GM12878 (cell line): ENCODE results near the gene NANOS2. TPM values are rescaled to one million over a fixed set of nuclear protein-coding genes. Genes with fewer than 3 reads are reported as not detected.

Source experiments
- ATAC-seq: fragments of 200-7000 bp; cut with Tn5 transposase; 3 replicates; pipeline ENCODE4 v1.9.1; 2020; ENCODE audit warnings: mild to moderate bottlenecking, moderate library complexity
- BruUV-seq: library from RNA; stranded (reverse); fragments of 400-500 nt; replicated peaks from 2 replicates; lab custom pipeline; 2021; lab: Mats Ljungman, UMichigan
- CTCF ChIA-PET: fragments of 300-600 bp; sonication (Branson Sonifier 250); formaldehyde crosslinking; extraction: SDS; loops from one replicate; lab custom pipeline; 2021; ENCODE audit warnings: inconsistent platforms; lab: Yijun Ruan, JAX
- POLR2A ChIA-PET: fragments of 350-600 bp; formaldehyde crosslinking; extraction: SDS; loops from one replicate; lab custom pipeline; 2021; ENCODE audit warnings: inconsistent platforms; lab: Charles Lee
- RAD21 ChIA-PET: fragments of 300-600 bp; sonication (Branson Sonifier 250); formaldehyde crosslinking; loops from one replicate; lab custom pipeline; 2023; ENCODE audit warnings: antibody characterized with exemption; ENCODE audit not compliant: unreplicated experiment; lab: Charles Lee
- SMC1A ChIA-PET: fragments of 300-600 bp; sonication (Branson Sonifier 250); formaldehyde crosslinking; loops from one replicate; lab custom pipeline; 2023; ENCODE audit not compliant: unreplicated experiment, uncharacterized antibody; lab: Charles Lee
- DNase-seq: peaks from one replicate; pipeline ENCODE4 v3.0.0-alpha.2; 2011; ENCODE audit warnings: low read depth, low spot score
- FAIRE-seq: peaks from 3 replicates; lab custom pipeline; 2011; peaks lifted over from hg19 to GRCh38; lab: Jason Lieb, UNC
- H2AFZ ChIP-seq: 2 replicates; pipeline ENCODE4 v1.6.0; 2011; ENCODE audit warnings: low read depth, low read length, control low read depth; ENCODE audit not compliant: control insufficient read depth
- H3K27ac ChIP-seq: 2 replicates; pipeline ENCODE4 v1.5.1; 2011; ENCODE audit warnings: control low read depth; ENCODE audit not compliant: control insufficient read depth, insufficient read depth
- H3K27me3 ChIP-seq, 2 experiments: replicated peaks in 1 of 2; 2 replicates each; pipeline versions ENCODE4 v1.6.0 to v1.6.1; 2011; ENCODE audit warnings: low read length in 1 of 2; ENCODE audit not compliant: control insufficient read depth in 2 of 2, insufficient read depth in 2 of 2
- H3K36me3 ChIP-seq, 2 experiments: 2 replicates each; pipeline ENCODE4 v1.5.1; 2011; ENCODE audit warnings: low read length in 1 of 2; ENCODE audit not compliant: control insufficient read depth in 2 of 2, insufficient read depth in 2 of 2
- H3K4me1 ChIP-seq: 2 replicates; pipeline ENCODE4 v1.6.1; 2011; ENCODE audit warnings: mild to moderate bottlenecking, low read length, moderate library complexity, mixed read lengths; ENCODE audit not compliant: control insufficient read depth, insufficient read depth
- H3K4me2 ChIP-seq: 2 replicates; pipeline ENCODE4 v1.6.0; 2011; ENCODE audit warnings: control low read depth; ENCODE audit not compliant: control insufficient read depth, insufficient read depth
- H3K4me3 ChIP-seq: fragments of 200-600 bp; sonication (generic); 2 replicates; pipeline ENCODE4 v1.5.1; 2016
- H3K79me2 ChIP-seq: 2 replicates; pipeline ENCODE4 v1.6.0; 2011; ENCODE audit warnings: low read length; ENCODE audit not compliant: control insufficient read depth, insufficient read depth
- H3K9ac ChIP-seq: 2 replicates; pipeline ENCODE4 v1.8.0; 2011; ENCODE audit warnings: low read length, control low read depth, mixed read lengths; ENCODE audit not compliant: control insufficient read depth, insufficient read depth
- H3K9me3 ChIP-seq: replicated peaks from 3 replicates; pipeline ENCODE4 v1.5.1; 2011; ENCODE audit warnings: mild to moderate bottlenecking, low read length; ENCODE audit not compliant: control insufficient read depth, insufficient read depth
- H4K20me1 ChIP-seq: 2 replicates; pipeline ENCODE4 v1.6.0; 2011; ENCODE audit not compliant: control insufficient read depth, insufficient read depth
- ASH2L ChIP-seq: fragments of 300-600, 200-600 bp; sonication (generic); IDR thresholded peaks from 2 replicates; pipeline ENCODE4 v1.6.1; 2017; ENCODE audit warnings: low read depth, mild to moderate bottlenecking, borderline replicate concordance
- CREM ChIP-seq: IDR thresholded peaks from 2 replicates; pipeline ENCODE4 v1.6.1; 2014; ENCODE audit warnings: antibody characterized with exemption, low read depth
- DPF2 ChIP-seq: fragments of 450-650 bp; IDR thresholded peaks from 2 replicates; pipeline ENCODE4 v1.6.1; 2017; ENCODE audit warnings: mild to moderate bottlenecking
- ESRRA ChIP-seq: IDR thresholded peaks from 2 replicates; pipeline ENCODE4 v1.6.1; 2012; ENCODE audit warnings: mild to moderate bottlenecking, low read length, improper control_type of control experiment
- FOXK2 ChIP-seq: fragments of 450-650 bp; IDR thresholded peaks from 2 replicates; pipeline ENCODE4 v1.6.1; 2017; ENCODE audit warnings: mild to moderate bottlenecking, moderate library complexity
- HDGF ChIP-seq: fragments of 450-650 bp; IDR thresholded peaks from 2 replicates; pipeline ENCODE4 v1.6.1; 2016; ENCODE audit warnings: antibody characterized with exemption
- IRF4 ChIP-seq: IDR thresholded peaks from 2 replicates; pipeline ENCODE4 v1.6.1; 2011; ENCODE audit warnings: low read depth, low read length
- MTA2 ChIP-seq: fragments of 450-650 bp; IDR thresholded peaks from 2 replicates; pipeline ENCODE4 v1.6.1; 2016; ENCODE audit warnings: low read depth, mild to moderate bottlenecking, moderate library complexity
- MYB ChIP-seq: fragments of 150-350 bp; IDR thresholded peaks from 2 replicates; pipeline ENCODE4 v1.6.1; 2014; ENCODE audit warnings: mild to moderate bottlenecking, low read depth, low read length, borderline replicate concordance
- MYC ChIP-seq: IDR thresholded peaks from 2 replicates; pipeline ENCODE4 v1.6.1; 2011; ENCODE audit warnings: mild to moderate bottlenecking, low read length, moderate library complexity, inconsistent platforms; ENCODE audit not compliant: insufficient read depth, insufficient replicate concordance, insufficient read length, severe bottlenecking
- NR2C1 ChIP-seq: fragments of 450-650 bp; IDR thresholded peaks from 2 replicates; pipeline ENCODE4 v1.6.1; 2017; ENCODE audit warnings: antibody characterized with exemption, mild to moderate bottlenecking, moderate library complexity
- NR2C2 ChIP-seq: IDR thresholded peaks from 2 replicates; pipeline ENCODE4 v1.6.1; 2011; ENCODE audit warnings: borderline replicate concordance, low read depth; ENCODE audit not compliant: control insufficient read depth, insufficient read length
- RFX5 ChIP-seq: IDR thresholded peaks from 2 replicates; pipeline ENCODE4 v1.6.1; 2011; ENCODE audit warnings: low read depth, low read length, improper control_type of control experiment
- YY1 ChIP-seq: IDR thresholded peaks from 2 replicates; pipeline ENCODE4 v1.6.1; 2011; ENCODE audit warnings: low read depth, mild to moderate bottlenecking, low read length
- WGBS: methylation state at CpG from one replicate; pipeline ENCODE4 v1.1.6; 2016; ENCODE audit warnings: low lambda C conversion rate; ENCODE audit not compliant: insufficient replicate concordance, insufficient coverage; ENCODE audit errors: missing lambda C conversion rate; 5-methylcytosine and 5-hydroxymethylcytosine counted together
- in situ Hi-C: fragments of 300-500 bp; cut with MboI; formaldehyde crosslinking; loops from 9 replicates; pipeline ENCODE4 v1.14.3; 2018; ENCODE audit warnings: mixed read lengths
- intact Hi-C: fragments of 100-400 bp; cut with micrococcal nuclease; formaldehyde crosslinking; loops from one replicate; pipeline ENCODE4 v1.14.2; 2022; ENCODE audit not compliant: unreplicated experiment
- polyA plus RNA-seq, 11 experiments: library from polyadenylated mRNA; depleted of rRNA in 4 of 11; unstranded in 6 of 11; stranded (reverse) in 5 of 11; fragments of >200 nt; fragmentation: Nextera tagmentation in 4 of 11; fragmentation: Illumina TruSeq in 1 of 11; extraction: Ambion mirVana in 4 of 11; extraction: Trizol in 1 of 11; gene quantifications; 1 replicate in 1 of 11; 2 replicates in 10 of 11; pipeline versions ENCODE4 v1.2.1 to v1.2.3, GENCODE V29; 2011 to 2016; ENCODE audit warnings: inconsistent platforms in 2 of 11, missing spikeins in 2 of 11, low read depth in 1 of 11
- total RNA-seq, 4 experiments: library from RNA; depleted of rRNA in 3 of 4; stranded (reverse); fragments of >200 nt in 3 of 4; fragmentation: Illumina TruSeq in 1 of 4; extraction: Trizol in 1 of 4; gene quantifications; 2 replicates each; pipeline versions ENCODE4 v1.2.1 to v1.2.3, GENCODE V29; 2013 to 2021

NANOS2 gene
- total and polyA plus RNA-seq, 10 of the 15 experiments (the other 5 are each of a cell fraction or from before 2014, with no cell fraction given), result not detected

DNA sequence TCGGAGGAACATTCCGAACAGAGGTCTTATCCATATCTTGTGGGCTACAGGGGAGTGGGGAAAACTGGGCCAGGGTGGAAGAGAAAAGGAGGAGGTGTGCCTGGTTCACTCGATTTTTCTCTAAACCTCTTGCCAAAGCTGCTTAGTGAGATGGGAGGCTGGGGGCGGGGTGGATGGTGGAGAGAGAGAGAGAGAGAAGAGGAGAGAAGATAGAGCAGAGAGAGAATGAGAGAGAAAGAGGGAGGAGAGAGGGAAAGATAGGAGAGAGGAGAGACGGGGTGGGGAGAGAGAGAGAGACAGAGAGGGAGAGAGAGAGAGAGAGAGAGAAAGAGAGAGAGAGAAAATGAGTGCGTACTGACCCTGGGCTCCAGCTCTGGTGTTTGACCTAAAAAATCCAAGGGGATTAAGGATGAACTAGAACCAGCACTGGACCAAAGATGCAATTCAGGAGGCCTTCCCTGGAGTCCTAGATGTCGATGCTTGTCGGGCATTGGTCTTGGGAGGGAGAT lies 45.0 kb upstream of the NANOS2 start:
- WGBS, result 16% methylated on average over 7 of the region's 8 CpGs
- RAD21 ChIA-PET, result no interaction called here
- Histone ChIP-seq H3K27me3 (peaks cover 0 to 2% of the 10 kb centered on the region in 2 experiments; a peak in 1 of 4 replicates), H3K9me3 (no peaks in the 10 kb centered on the region), H3K4me1 (no peaks in the 10 kb centered on the region), H3K36me3 (no peaks in the 10 kb centered on the region), H3K79me2 (no peaks in the 10 kb centered on the region), H2AFZ (no peak overlapping the region)
- no peak for ATAC-seq
- POLR2A ChIA-PET, result no interaction called here
- BruUV-seq, result no TSS peak
- in situ Hi-C loops, result no loop called here
- TF ChIP-seq DPF2 (no peak), MYB (no peak), FOXK2 (no peak), ESRRA (no peak), RFX5 (no peak), NR2C1 (no peak), YY1 (no peak), ASH2L (no peak), MTA2 (no peak), IRF4 (no peak), NR2C2 (no peak), HDGF (no peak), CREM (no peak), MYC (no peak)
- TF ChIP-seq, all 136 proteins: peak for 0
- no peak for FAIRE-seq
- intact Hi-C loops, result no loop called here
- H4K20me1 ChIP-seq, result no peaks in the 10 kb centered on the region
- no peak overlapping the region for H3K27ac ChIP-seq
- DNase-seq, result no peak
- H3K9ac ChIP-seq, result no peak overlapping the region
- no peak overlapping the region for H3K4me3 ChIP-seq
- no peak overlapping the region for H3K4me2 ChIP-seq
- ChIA-PET CTCF (no interaction called here), SMC1A (no interaction called here)
